OCI-LY3 (cell line): ENCODE measurements around the gene HORMAD2.

Experiments used
- H2AFZ ChIP-seq: fragments of 200-600, 300-600 bp; shearing (Covaris generic); 2 replicates; pipeline ENCODE4 v1.6.0; 2014; ENCODE audit warnings: antibody characterized with exemption, low read depth, low read length
- H3K27ac ChIP-seq: fragments of 200-600, 300-600 bp; sonication (generic); 2 replicates; pipeline ENCODE4 v1.5.1; 2014; ENCODE audit warnings: mild to moderate bottlenecking, low read length, moderate library complexity, mixed read lengths
- H3K27me3 ChIP-seq: fragments of 200-600, 300-600 bp; sonication (generic); 2 replicates; pipeline ENCODE4 v1.6.1; 2014; ENCODE audit warnings: low read depth, low read length, mixed read lengths
- H3K36me3 ChIP-seq: fragments of 200-600, 300-600 bp; sonication (generic); replicated peaks from 2 replicates; pipeline ENCODE3; 2014; ENCODE audit warnings: low read depth, low read length, mixed read lengths
- H3K4me1 ChIP-seq: fragments of 300-600, 200-600 bp; sonication (generic); 2 replicates; pipeline ENCODE4 v1.6.1; 2014; ENCODE audit warnings: low read length, mixed read lengths
- H3K4me2 ChIP-seq: fragments of 200-600, 300-600 bp; sonication (generic); 2 replicates; pipeline ENCODE4 v1.6.1; 2014; ENCODE audit warnings: low read length, mixed read lengths
- H3K4me3 ChIP-seq: fragments of 300-600, 200-600 bp; sonication (generic); 2 replicates; pipeline ENCODE4 v1.5.1; 2014; ENCODE audit warnings: antibody characterized with exemption, mild to moderate bottlenecking, low read length, moderate library complexity
- H3K79me2 ChIP-seq: fragments of 300-600, 200-600 bp; shearing (Covaris generic); 2 replicates; pipeline ENCODE4 v1.6.1; 2014; ENCODE audit warnings: mild to moderate bottlenecking, low read length, mixed read lengths
- H3K9ac ChIP-seq: fragments of 300-600, 200-600 bp; shearing (Covaris generic); 2 replicates; pipeline ENCODE4 v1.6.0; 2014; ENCODE audit warnings: mild to moderate bottlenecking, low read length, moderate library complexity
- H3K9me3 ChIP-seq: fragments of 200-600, 300-600 bp; shearing (Covaris generic); 2 replicates; pipeline ENCODE4 v1.6.1; 2014; ENCODE audit warnings: low read length, mixed read lengths; ENCODE audit not compliant: insufficient read depth
- H4K20me1 ChIP-seq: fragments of 200-600, 300-600 bp; sonication (generic); 2 replicates; pipeline ENCODE4 v1.6.1; 2016; ENCODE audit warnings: low read length, mixed read lengths; ENCODE audit not compliant: insufficient read depth
- CTCF ChIP-seq: fragments of 200-600, 300-600 bp; sonication (generic); IDR thresholded peaks from 2 replicates; pipeline ENCODE4 v1.5.1; 2014; ENCODE audit warnings: antibody characterized with exemption, low read length, low read depth
- EZH2phosphoT487 ChIP-seq: fragments of 200-600 bp; shearing (Covaris generic); IDR thresholded peaks from 2 replicates; pipeline ENCODE4 v1.6.1; 2018; ENCODE audit warnings: antibody characterized with exemption, mixed run types, low read depth

HORMAD2 gene

GRCh38 chr22:30191040-30191701 is 110.9 kb downstream of the HORMAD2 start:
- no peaks in the 10 kb centered on the region for H3K27me3 ChIP-seq
- H3K27ac ChIP-seq, result no peak overlapping the region
- H3K36me3 ChIP-seq, result no peaks in the 10 kb centered on the region
- TF ChIP-seq CTCF (no peak), EZH2phosphoT487 (no peak)
- H3K4me2 ChIP-seq, result no peak overlapping the region
- H2AFZ ChIP-seq, result no peak overlapping the region
- H4K20me1 ChIP-seq, result no peaks in the 10 kb centered on the region
- H3K4me3 ChIP-seq, result no peak overlapping the region
- H3K4me1 ChIP-seq, result peaks cover 16% of the 10 kb centered on the region
- H3K9ac ChIP-seq, result no peak overlapping the region
- H3K79me2 ChIP-seq, result no peaks in the 10 kb centered on the region
- no peaks in the 10 kb centered on the region for H3K9me3 ChIP-seq

DNA sequence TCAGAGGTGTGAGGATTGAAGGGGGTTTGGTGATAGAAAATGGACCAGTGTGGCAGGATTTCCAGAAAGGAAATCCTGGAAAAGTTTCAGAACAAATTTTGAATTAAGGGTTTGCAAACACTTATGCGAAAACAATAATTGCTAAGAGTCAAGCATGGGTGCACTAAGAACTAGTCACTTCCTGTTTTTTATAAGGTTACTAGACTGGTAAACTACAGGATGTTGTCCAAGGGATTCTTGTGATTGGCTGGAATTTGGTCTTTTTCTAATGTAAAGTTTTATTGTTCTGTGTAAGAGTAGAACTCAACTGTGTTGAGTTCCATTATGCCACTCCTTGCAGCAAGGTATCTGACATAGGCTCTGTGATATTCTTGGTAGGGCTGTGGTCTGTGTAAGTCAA is 112.2 kb downstream of the HORMAD2 start:
- no peak overlapping the region for H3K4me2 ChIP-seq

GRCh38 chr22:30193031-30193775 is 112.9 kb downstream of the HORMAD2 start:
- no peak for TF ChIP-seq CTCF
- TF ChIP-seq EZH2phosphoT487, result no peak
- no peaks in the 10 kb centered on the region for H3K27me3 ChIP-seq
- H3K36me3 ChIP-seq, result no peaks in the 10 kb centered on the region
- no peak overlapping the region for H3K27ac ChIP-seq
- H3K4me2 ChIP-seq, result no peak overlapping the region
- H3K9ac ChIP-seq, result no peak overlapping the region
- no peak overlapping the region for H3K4me3 ChIP-seq
- H3K4me1 ChIP-seq, result peaks cover 30% of the 10 kb centered on the region
- no peak overlapping the region for H2AFZ ChIP-seq
- no peaks in the 10 kb centered on the region for H4K20me1 ChIP-seq
- H3K9me3 ChIP-seq, result no peaks in the 10 kb centered on the region
- no peaks in the 10 kb centered on the region for H3K79me2 ChIP-seq

More for the DNA sequence above, 112.2 kb downstream of the HORMAD2 start:
- Histone ChIP-seq H3K9me3 (no peaks in the 10 kb centered on the region), H4K20me1 (no peaks in the 10 kb centered on the region), H3K9ac (no peak overlapping the region), H3K4me1 (peaks cover 25% of the 10 kb centered on the region), H3K27ac (no peak overlapping the region), H3K79me2 (no peaks in the 10 kb centered on the region), H3K4me3 (no peak overlapping the region), H2AFZ (no peak overlapping the region), H3K36me3 (no peaks in the 10 kb centered on the region), H3K27me3 (no peaks in the 10 kb centered on the region)
- TF ChIP-seq EZH2phosphoT487 (no peak), CTCF (no peak)

DNA sequence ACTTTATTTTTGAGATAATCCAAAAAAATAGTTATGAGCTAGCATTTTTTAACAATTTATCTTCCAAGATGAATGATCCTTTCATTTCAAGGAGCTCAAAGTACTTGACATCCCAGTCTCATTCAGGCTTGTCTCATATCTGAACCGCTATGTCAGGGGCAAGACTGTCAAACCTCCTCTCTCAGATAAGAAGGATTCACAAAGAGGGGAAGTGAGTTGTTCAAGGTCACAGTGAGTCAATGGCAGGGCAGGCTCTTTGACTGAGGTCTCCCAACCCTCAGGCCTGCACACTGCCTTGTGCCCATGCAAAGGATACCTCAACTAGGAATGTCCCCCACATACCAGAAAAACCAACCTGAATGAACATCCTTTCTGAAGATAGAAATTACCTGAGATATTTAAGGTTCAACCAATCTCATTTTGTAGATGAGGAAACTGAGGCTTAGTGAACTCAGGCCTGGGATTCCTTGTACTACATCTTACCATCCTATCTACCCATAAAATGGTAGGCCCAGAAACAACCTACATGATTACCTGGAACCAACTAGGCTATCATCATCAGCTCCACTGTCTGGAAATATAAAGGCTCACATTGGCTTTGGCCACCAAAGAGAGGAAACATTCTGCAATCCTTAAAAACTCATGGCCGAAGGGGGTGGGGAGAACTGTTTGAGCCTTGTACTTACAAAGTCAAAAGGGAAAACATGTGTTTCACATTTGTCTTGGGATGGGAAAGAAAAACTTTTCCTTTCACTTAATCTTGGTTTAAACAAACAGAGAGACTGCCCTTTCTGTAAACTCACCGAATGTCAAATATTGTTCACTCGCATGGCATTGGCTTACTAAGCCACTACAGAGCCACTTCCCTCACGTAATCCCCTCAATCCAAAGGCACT is 115.2 kb downstream of the HORMAD2 start:
- Histone ChIP-seq H3K9me3 (no peaks in the 10 kb centered on the region), H3K27ac (no peak overlapping the region), H3K9ac (no peak overlapping the region), H3K4me1 (peaks cover 51% of the 10 kb centered on the region), H2AFZ (no peak overlapping the region), H3K79me2 (no peaks in the 10 kb centered on the region), H3K36me3 (no peaks in the 10 kb centered on the region), H3K27me3 (no peaks in the 10 kb centered on the region), H4K20me1 (no peaks in the 10 kb centered on the region), H3K4me2 (no peak overlapping the region), H3K4me3 (no peak overlapping the region)
- TF ChIP-seq CTCF (no peak), EZH2phosphoT487 (no peak)
